Fibroblast of upper back skin (primary cell): ENCODE results near the gene RIC3.

Experiments used
- DNase-seq: peaks from one replicate; pipeline ENCODE4 v3.0.0-alpha.2; 2013

The RIC3 gene

GRCh38 chr11:8086001-8086479 lies 82.8 kb downstream of the RIC3 start:
- DNase-seq, result peak; percentile 48

GRCh38 chr11:8085011-8085645 lies 83.7 kb downstream of the RIC3 start:
- DNase-seq, result no peak

- DNase-seq, result no peak
Observed at GRCh38 chr11:8084352-8084751, 84.5 kb downstream of the RIC3 start.

- no peak for DNase-seq
Observed at GRCh38 chr11:8083871-8084281, 84.9 kb downstream of the RIC3 start.

- DNase-seq, result no peak
Observed at GRCh38 chr11:8083088-8083395, 85.8 kb downstream of the RIC3 start.

- peak; percentile 32 for DNase-seq
Observed at GRCh38 chr11:8082391-8083087, 86.3 kb downstream of the RIC3 start.

GRCh38 chr11:8081591-8082250 lies 87.1 kb downstream of the RIC3 start:
- DNase-seq, result no peak

GRCh38 chr11:8080674-8081590 lies 87.9 kb downstream of the RIC3 start, which contains the start of gene TUB:
Gene TUB (plus strand): TSS chr11:8081211. CDS start chr11:8081511, 300 bp downstream.
- peak; percentile 23 for DNase-seq

- no peak for DNase-seq
Observed at GRCh38 chr11:8080069-8080670, 88.7 kb downstream of the RIC3 start.

- DNase-seq, result no peak
Observed at GRCh38 chr11:8079111-8079675, 89.6 kb downstream of the RIC3 start.

GRCh38 chr11:8075119-8075726 lies 93.6 kb downstream of the RIC3 start:
- no peak for DNase-seq

- no peak for DNase-seq
Observed at GRCh38 chr11:8071616-8072581, 96.9 kb downstream of the RIC3 start.

- DNase-seq, result peak; percentile 52
Observed at GRCh38 chr11:8070417-8071115, 98.3 kb downstream of the RIC3 start.

GRCh38 chr11:8069771-8070170 lies 99.1 kb downstream of the RIC3 start:
- DNase-seq, result no peak

- peak; percentile 95 for DNase-seq
Observed at GRCh38 chr11:8068605-8069221, 100.1 kb downstream of the RIC3 start.

GRCh38 chr11:8067929-8068575 lies 100.8 kb downstream of the RIC3 start:
- DNase-seq, result no peak

- DNase-seq, result no peak
Observed at GRCh38 chr11:8067567-8067928, 101.3 kb downstream of the RIC3 start.

- DNase-seq, result peak; percentile 41
Observed at GRCh38 chr11:8066911-8067455, 101.8 kb downstream of the RIC3 start.
